Measurements from ENCODE around the gene HNRNPH2.

GRCh38 chrX:101360390-101360789 is 47.6 kb upstream of the HNRNPH2 start:
- TF ChIP-seq POLR2A (IDR thresholded peaks at IDR 0.05) (no peak), CTCF (IDR thresholded peaks at IDR 0.05) (no peak)

All from adrenal gland (tissue), 5 donors.